Measurements from ENCODE around the gene MGAT5B.

- TF ChIP-seq EZH2phosphoT487 (IDR thresholded peaks at IDR 0.05; ENCODE audit: insufficient read depth, low read depth) (no peak), EZH2 (IDR thresholded peaks at IDR 0.05; ENCODE audit: insufficient read depth, poor library complexity, severe bottlenecking) (no peak)
Measured at GRCh38 chr17:76948301-76948700, 80.1 kb downstream of the MGAT5B start.
